HG02840 (cell line): ENCODE measurements around the gene MCCC2.
"Not testable (repeated sequence)": the region's sequence is repeated elsewhere in the genome, so short reads cannot be mapped to it uniquely, and the experiment has no call there.

Experiments
- ATAC-seq: cut with Tn5 transposase; IDR thresholded peaks from one replicate; pipeline ENCODE4 v1.9.1; 2021; ENCODE audit warnings: mild to moderate bottlenecking, moderate library complexity, moderate number of reproducible peaks; ENCODE audit not compliant: unreplicated experiment, low FRiP score

MCCC2 gene

GRCh38 chr5:71596169-71596568 lies 9.0 kb downstream of the MCCC2 start:
- no peak for ATAC-seq

- ATAC-seq, result no peak
These were observed 9.9 kb downstream of the MCCC2 start for GRCh38 chr5:71597001-71597400.

- ATAC-seq, result no peak
These were observed 13.6 kb downstream of the MCCC2 start for GRCh38 chr5:71600783-71601182.

GRCh38 chr5:71601222-71602026 lies 14.3 kb downstream of the MCCC2 start:
- peak; percentile 87 for ATAC-seq

- ATAC-seq, result not testable (repeated sequence)
These were observed 22.8 kb downstream of the MCCC2 start for GRCh38 chr5:71609916-71610315.

GRCh38 chr5:71615809-71616208 lies 28.7 kb downstream of the MCCC2 start:
- no peak for ATAC-seq

- ATAC-seq, result no peak
These were observed 33.5 kb downstream of the MCCC2 start for GRCh38 chr5:71620630-71621029.

GRCh38 chr5:71621268-71621667 lies 34.1 kb downstream of the MCCC2 start:
- no peak for ATAC-seq

- ATAC-seq, result no peak
These were observed 34.6 kb downstream of the MCCC2 start for GRCh38 chr5:71621741-71622140.

GRCh38 chr5:71623221-71623794 lies 36.2 kb downstream of the MCCC2 start:
- no peak for ATAC-seq

GRCh38 chr5:71629950-71630349 lies 42.8 kb downstream of the MCCC2 start:
- no peak for ATAC-seq

GRCh38 chr5:71631070-71631469 lies 43.9 kb downstream of the MCCC2 start:
- ATAC-seq, result no peak

GRCh38 chr5:71632168-71632567 lies 45.0 kb downstream of the MCCC2 start:
- no peak for ATAC-seq

GRCh38 chr5:71633255-71634155 lies 46.4 kb downstream of the MCCC2 start:
- no peak for ATAC-seq

- no peak for ATAC-seq
These were observed 50.0 kb downstream of the MCCC2 start for GRCh38 chr5:71637133-71637532.

- ATAC-seq, result no peak
These were observed 53.3 kb downstream of the MCCC2 start for GRCh38 chr5:71640408-71640807.

- ATAC-seq, result no peak
These were observed 57.9 kb downstream of the MCCC2 start for GRCh38 chr5:71645030-71645429.

GRCh38 chr5:71650940-71651339 lies 63.8 kb downstream of the MCCC2 start:
- not testable (repeated sequence) for ATAC-seq

- no peak for ATAC-seq
These were observed 64.4 kb downstream of the MCCC2 start for GRCh38 chr5:71651579-71651978.

GRCh38 chr5:71652349-71652748 lies 65.2 kb downstream of the MCCC2 start:
- ATAC-seq, result no peak
